G401.6 (cell line): Measurements from ENCODE around the gene CLBA1.

ENCODE experiments used
- FAIRE-seq: peaks from 2 replicates; lab custom pipeline; 2012; peaks lifted over from hg19 to GRCh38; lab: Jason Lieb, UNC

Gene CLBA1

DNA sequence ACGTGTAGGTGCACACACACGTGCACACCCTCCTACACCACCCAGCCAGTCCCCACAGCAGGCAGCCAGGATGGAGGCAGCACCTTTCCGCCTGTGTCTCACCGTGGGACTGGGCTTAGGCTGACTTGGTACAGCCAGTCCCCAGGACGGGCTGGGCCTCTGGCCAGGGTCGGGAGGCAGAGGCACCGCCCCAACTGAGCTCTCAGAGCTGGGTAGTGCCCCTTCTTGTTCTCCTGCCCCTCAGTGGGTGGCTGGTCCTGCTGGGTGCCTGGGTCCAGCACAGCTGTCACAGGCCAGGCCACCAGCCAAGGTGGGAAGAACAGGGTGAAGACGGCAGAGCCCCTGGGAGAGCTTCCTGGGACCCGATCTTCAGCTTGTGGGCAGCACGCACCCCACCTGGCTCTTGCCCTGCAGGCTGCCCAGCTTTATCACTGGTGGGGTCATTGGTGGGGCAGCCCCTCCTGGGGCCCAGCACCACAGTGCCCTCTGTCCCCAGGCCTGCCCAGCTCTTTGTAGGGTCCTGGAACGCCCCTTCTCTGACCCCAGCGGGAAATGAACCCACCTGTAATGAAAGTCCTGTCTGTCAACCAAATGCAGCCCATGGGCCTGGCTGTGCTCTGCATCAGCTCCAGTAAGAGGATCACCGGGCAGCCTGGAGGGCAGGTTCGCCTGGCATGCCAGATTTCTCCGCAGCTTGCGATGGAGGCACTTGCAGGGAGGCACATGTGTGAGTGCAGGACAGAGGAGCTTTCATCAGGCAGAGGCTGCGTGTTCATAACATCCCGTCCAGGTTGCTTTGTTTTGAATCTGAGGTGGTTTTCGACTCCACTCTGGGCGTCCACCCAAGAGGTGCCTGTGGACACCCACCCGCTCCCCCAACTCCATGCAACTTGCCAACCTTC, 20.6 kb downstream of the CLBA1 start:
- FAIRE-seq, result no peak

- FAIRE-seq, result no peak
These were observed 21.4 kb downstream of the CLBA1 start for GRCh38 chr14:105006831-105007592.

- no peak for FAIRE-seq
These were observed 22.1 kb downstream of the CLBA1 start for GRCh38 chr14:105007593-105008264.

DNA sequence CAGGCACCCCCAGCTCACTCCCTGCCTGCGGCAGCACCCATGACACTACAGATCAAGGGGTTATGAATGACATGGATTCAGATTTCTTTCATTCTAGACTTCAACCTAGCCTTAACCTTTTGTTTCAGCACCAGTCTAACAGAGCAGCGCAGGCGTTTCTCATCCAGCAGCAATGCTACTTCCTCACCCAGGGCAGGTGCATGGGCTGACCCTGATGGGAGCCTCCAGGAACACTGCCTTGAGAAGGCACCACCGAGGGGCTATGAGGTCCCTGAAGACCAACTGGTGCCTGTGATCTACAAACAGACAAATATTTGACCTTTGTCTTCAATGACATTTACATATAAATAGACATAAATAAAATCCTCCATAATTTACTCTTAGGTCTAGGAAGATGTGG, 24.5 kb downstream of the CLBA1 start:
- no peak for FAIRE-seq

- no peak for FAIRE-seq
These were observed 25.3 kb downstream of the CLBA1 start for GRCh38 chr14:105010891-105011291.

DNA sequence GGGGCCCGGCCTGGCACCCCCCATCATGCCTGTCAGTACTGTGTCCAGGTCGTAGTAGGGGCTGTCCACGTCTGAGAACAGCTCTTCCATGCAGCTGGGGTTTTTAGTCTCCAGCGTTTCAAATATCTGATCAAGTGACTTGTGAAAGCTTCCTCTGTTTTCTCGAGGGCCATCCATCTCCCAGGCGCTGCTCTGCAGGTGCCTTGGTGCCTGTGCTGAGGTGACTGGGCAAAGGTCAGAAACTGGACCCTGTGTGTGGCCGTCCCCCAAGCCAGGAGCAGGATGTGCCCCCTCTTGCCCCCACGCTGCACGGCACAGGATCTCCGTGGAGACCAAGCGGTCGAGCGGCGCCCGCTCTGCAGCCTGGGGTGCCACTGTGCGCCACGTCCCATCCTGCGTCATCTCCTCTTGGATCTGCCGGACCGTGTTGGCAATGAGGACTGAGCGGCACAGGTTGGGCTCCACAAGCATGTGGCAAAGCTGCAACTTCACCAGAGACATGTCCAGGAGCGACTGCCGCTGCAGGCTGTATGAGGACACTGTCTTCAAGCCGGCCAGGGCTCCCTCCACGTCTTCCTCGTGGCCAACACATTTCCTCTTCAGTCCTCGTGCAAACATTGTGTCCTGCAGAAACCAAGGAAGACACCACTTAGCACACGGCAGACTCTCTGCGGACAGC, 25.9 kb downstream of the CLBA1 start:
- no peak for FAIRE-seq

DNA sequence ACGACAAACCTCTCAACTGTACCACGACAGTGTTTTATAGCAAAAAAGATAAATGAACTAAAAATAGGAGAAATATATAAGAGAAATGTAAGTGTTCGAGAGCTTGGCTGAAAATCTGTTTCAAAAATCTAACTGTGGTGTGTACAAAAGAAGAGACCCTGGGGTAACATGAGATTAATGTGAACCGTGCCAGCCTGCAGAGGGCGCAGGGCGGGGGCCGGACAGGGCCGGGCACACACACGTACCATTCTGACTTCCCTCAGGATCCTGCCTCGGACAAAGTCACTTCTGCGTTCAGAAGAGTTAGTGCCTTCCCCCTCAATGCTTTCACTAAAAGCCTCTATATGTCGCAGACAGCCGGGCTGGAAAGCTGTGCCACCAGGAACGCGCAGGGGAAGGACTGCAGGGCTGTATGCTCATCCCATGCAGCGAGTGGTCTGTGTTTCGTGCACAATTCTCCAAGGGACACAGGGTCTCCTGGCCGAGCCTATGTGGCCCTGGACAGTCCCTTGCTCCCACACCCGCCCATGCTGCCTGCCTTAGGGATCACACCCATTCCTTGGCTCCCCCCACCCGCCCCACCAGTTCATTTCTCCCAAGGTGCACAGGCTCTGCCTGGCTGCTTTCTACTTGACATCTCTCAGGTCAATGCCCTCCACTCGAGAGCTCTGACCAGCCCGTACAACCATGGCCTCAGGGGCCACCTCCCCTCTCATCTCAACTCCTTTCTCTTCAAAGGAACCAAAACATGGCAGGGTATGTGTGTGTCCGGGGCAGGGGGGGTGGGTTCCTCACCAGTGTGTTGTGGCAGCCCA, 26.8 kb downstream of the CLBA1 start:
- FAIRE-seq, result peak; percentile 31

DNA sequence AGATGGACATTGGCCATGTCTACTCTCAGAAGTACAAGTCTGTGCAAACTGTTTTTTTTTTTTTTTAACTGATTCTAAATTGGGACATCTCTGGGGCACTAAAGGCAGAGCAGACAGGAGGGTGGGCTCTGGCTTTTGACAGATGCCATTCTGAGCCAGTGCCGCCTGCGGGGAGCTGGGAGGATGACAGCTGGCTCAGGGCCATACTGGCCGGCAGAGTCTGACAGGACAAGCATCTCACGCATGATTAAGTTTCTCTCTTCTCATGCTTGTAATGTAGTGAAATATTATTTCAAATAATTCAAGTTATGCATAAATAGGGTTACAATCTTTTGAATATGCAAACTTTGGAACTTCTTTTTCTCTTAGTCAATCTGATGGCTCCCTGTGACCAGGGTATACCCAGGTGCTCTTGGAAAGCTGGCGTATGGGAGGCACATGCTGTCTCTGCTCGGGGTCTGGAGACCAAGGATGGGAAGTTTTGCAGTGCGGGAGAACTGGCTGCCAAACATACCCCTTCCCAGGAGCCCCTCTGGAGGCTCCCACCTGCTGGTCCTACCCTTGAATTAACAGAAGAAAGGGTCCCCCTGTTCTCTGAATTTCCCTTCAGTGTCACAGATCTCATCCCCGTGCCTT, 27.7 kb downstream of the CLBA1 start:
- no peak for FAIRE-seq

DNA sequence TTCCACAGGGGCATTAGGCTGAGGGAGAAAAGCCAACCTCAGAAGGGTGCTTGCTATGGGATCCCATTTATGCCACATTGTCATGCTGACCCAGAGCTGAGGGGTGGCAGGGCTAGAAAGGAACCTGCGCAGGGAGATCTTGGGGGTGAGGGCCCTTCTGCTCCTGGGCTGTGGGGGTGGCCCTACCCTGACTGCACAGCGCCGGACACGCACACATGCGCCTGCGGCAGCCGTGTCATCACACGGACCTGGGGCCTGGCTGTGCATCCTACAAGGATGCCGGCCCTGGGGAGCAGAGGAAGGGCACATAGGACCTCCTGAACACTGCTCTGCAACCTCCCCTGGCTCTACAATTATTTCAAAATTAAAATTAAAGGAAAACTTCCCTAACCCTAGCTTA, 28.4 kb downstream of the CLBA1 start:
- FAIRE-seq, result no peak

GRCh38 chr14:105014631-105015030, 29.0 kb downstream of the CLBA1 start:
- FAIRE-seq, result no peak

GRCh38 chr14:105015242-105015641, 29.7 kb downstream of the CLBA1 start:
- no peak for FAIRE-seq

DNA sequence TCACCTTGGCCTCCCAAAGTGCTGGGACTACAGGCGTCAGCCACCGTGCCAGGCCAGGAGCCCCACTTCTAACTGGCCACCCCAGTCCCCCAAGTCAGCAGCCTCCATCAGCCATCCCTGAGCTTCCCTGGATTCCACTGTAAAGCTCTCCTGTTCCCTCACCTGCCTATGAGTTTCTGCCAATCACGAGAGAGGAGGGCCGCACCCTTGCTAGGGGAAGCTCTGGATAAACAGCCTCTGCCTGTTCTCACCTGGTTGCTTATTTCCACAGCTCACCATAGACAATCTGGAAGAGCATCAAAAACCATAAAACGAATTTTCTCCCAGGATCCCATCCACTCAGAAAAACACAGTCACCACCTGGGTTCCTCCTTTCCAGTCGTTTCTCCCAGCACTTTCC, 30.3 kb downstream of the CLBA1 start:
- no peak for FAIRE-seq

- no peak for FAIRE-seq
These were observed 32.8 kb downstream of the CLBA1 start for GRCh38 chr14:105018414-105018813.

- FAIRE-seq, result no peak
These were observed 34.5 kb downstream of the CLBA1 start for GRCh38 chr14:105019861-105020814.

- FAIRE-seq, result no peak
These were observed 35.4 kb downstream of the CLBA1 start, which contains the start of gene CDCA4 for GRCh38 chr14:105020815-105021655. Gene CDCA4 (minus strand): TSS chr14:105021083. CDS start chr14:105011929, 9,154 bp downstream.

GRCh38 chr14:105021656-105022275, 36.2 kb downstream of the CLBA1 start:
- FAIRE-seq, result no peak

DNA sequence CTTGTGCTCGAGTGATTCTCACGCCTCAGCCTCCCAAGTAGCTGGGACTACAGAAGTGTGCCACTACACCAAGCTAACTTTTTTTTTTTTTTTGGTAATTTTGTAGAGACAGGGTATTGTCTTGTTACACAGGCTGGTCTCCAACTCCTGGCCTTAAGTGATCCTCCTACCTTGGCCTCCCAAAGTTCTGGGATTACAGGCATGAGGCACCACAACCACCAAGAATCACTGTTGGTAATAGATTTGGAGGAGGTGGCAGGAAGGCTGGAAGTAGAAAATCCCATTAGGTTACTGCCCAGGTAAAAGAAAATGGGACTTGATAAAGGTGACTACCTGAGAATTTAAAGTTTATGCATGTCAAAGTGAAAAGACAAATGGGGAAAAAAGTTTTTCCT, 36.7 kb downstream of the CLBA1 start:
- FAIRE-seq, result no peak

DNA sequence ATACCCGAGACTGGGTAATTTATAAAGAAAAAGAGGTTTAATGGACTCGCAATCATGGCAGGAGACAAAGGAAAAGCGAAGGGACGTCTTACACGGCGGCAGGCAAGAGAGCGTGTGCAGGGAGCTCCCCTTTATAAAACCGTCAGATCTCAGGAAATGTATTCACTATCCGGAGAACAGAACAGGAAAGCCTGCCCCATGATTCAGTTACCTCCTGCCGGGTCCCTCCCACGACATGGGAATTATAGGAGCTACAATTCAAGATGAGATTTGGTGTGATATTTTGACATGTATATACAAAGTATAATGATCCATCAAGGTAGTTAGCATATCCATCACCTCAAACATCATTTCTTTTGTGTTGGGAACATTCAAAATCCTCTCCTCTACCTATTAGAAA, 37.6 kb downstream of the CLBA1 start:
- no peak for FAIRE-seq
